Activated B cell treated with CpG ODN at 0.5 μM for 24 hours (primary cell): ENCODE results near the gene STEAP1B. TPM values are rescaled to one million over a fixed set of nuclear protein-coding genes. Genes with fewer than 3 reads are reported as not detected.
"Not testable (repeated sequence)": the region's sequence is repeated elsewhere in the genome, so short reads cannot be mapped to it uniquely, and the experiment has no call there.

Source experiments
- ATAC-seq: fragments of 200-7000 bp; cut with Tn5 transposase; one replicate; pipeline ENCODE4 v1.10.0; 2021; ENCODE audit warnings: low read depth, mild to moderate bottlenecking, moderate library complexity
- CTCF ChIA-PET: fragments of 350-600 bp; sonication (Branson Sonifier 250); formaldehyde crosslinking; loops from one replicate; lab custom pipeline; 2021; ENCODE audit warnings: antibody characterized with exemption; lab: Charles Lee
- POLR2A ChIA-PET: fragments of 350-600 bp; sonication (Branson Sonifier 250); formaldehyde crosslinking; loops from one replicate; lab custom pipeline; 2021; ENCODE audit warnings: antibody characterized with exemption; lab: Charles Lee
- DNase-seq: peaks from one replicate; pipeline ENCODE4 v3.0.0; 2022
- H3K27ac Mint-ChIP-seq: one replicate; pipeline ENCODE4 v1.8.0; 2020; ENCODE audit warnings: mixed read lengths
- H3K27me3 Mint-ChIP-seq: one replicate; pipeline ENCODE4 v1.8.0; 2021; ENCODE audit warnings: mixed read lengths
- H3K36me3 Mint-ChIP-seq: one replicate; pipeline ENCODE4 v1.8.0; 2021; ENCODE audit warnings: low read depth, mixed read lengths
- H3K4me1 Mint-ChIP-seq: one replicate; pipeline ENCODE4 v1.8.0; 2021; ENCODE audit warnings: mixed read lengths
- H3K4me3 Mint-ChIP-seq: one replicate; pipeline ENCODE4 v1.8.0; 2020; ENCODE audit warnings: mild to moderate bottlenecking, mixed read lengths
- H3K9me3 Mint-ChIP-seq: one replicate; pipeline ENCODE4 v1.8.0; 2020; ENCODE audit warnings: mixed read lengths
- intact Hi-C: fragments of 100-400 bp; cut with micrococcal nuclease; formaldehyde crosslinking; loops from one replicate; pipeline ENCODE4 v1.15.1; 2024
- total RNA-seq: library from RNA; stranded (reverse); gene quantifications from 2 replicates; pipeline ENCODE4 v1.2.3, GENCODE V29; 2022
- TF ChIP-seq, protein P1 (sequence below): fragments of 200-600 bp; IDR thresholded peaks from one replicate; pipeline ENCODE4 v1.8.0; 2022; ENCODE audit warnings: antibody characterized with exemption, mild to moderate bottlenecking

Gene STEAP1B
- total RNA-seq, 1 donor from 2014 or later: 117 TPM

DNA sequence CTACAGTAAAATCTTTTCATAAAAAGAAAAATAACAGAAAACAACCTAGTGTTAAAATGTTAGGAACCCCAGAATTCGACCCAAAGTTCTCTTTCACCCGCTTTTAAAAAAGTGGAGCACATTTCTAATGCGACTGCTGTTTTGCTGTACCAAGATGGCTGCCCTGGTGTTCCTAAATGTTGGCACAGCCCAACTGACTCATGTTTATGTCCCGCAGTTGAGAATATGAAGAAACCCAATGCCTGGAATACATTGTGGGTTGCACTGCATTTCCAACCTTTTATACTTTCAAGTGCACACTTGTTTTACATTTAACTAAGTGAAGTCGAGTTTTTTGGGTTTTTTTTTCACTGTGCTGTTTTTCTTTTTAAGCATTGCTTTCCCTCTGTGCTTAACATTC is 944 bp downstream of the STEAP1B start:
- H3K4me3 Mint-ChIP-seq: no peak overlapping the region
- TF ChIP-seq, protein P1, sequence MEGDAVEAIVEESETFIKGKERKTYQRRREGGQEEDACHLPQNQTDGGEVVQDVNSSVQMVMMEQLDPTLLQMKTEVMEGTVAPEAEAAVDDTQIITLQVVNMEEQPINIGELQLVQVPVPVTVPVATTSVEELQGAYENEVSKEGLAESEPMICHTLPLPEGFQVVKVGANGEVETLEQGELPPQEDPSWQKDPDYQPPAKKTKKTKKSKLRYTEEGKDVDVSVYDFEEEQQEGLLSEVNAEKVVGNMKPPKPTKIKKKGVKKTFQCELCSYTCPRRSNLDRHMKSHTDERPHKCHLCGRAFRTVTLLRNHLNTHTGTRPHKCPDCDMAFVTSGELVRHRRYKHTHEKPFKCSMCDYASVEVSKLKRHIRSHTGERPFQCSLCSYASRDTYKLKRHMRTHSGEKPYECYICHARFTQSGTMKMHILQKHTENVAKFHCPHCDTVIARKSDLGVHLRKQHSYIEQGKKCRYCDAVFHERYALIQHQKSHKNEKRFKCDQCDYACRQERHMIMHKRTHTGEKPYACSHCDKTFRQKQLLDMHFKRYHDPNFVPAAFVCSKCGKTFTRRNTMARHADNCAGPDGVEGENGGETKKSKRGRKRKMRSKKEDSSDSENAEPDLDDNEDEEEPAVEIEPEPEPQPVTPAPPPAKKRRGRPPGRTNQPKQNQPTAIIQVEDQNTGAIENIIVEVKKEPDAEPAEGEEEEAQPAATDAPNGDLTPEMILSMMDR: no peak
- peaks cover 7% of the 10 kb centered on the region for H3K27me3 Mint-ChIP-seq
- DNase-seq (no peak), ATAC-seq (no peak)
- intact Hi-C loops: no loop called here
- peaks cover 8% of the 10 kb centered on the region for H3K4me1 Mint-ChIP-seq
- H3K36me3 Mint-ChIP-seq: no peaks in the 10 kb centered on the region
- no peaks in the 10 kb centered on the region for H3K9me3 Mint-ChIP-seq
- ChIA-PET CTCF (no interaction called here), POLR2A (no interaction called here)
- no peak overlapping the region for H3K27ac Mint-ChIP-seq

DNA sequence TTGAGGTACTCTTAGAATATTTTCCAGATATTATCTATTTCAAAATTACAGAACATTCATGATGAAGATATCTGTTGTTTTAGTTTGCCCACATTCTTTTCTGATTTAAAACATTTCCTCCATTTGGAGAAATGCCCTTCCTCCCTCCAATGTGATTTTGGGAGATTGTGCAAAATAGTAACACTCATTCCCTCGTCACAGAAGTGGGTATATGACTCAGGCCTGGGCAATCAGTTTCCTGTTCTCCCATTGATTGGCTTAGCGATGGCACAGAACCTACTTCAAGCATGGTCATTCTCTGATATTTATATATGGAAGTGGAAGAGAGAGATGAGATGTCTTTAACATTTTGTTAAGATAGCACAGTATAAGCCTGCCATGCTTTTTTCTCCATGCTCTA is 3.1 kb downstream of the STEAP1B start:
- intact Hi-C loops, H3K27ac Mint-ChIP-seq, H3K4me1 Mint-ChIP-seq, H3K9me3 Mint-ChIP-seq, H3K4me3 Mint-ChIP-seq, H3K36me3 Mint-ChIP-seq, H3K27me3 Mint-ChIP-seq, CTCF ChIA-PET, ATAC-seq, POLR2A ChIA-PET, DNase-seq: not testable (repeated sequence)

- H3K9me3 Mint-ChIP-seq, H3K4me1 Mint-ChIP-seq, H3K27ac Mint-ChIP-seq, POLR2A ChIA-PET, ATAC-seq, H3K27me3 Mint-ChIP-seq, H3K36me3 Mint-ChIP-seq, DNase-seq, H3K4me3 Mint-ChIP-seq, intact Hi-C loops: not testable (repeated sequence)
- CTCF ChIA-PET: interaction anchor here (0.7 to 1.0 kb wide), 2 partner anchors 390 to 1059 kb away, joined by 3 to 4 read pairs; no protein-coding TSS in a partner anchor
Observed at GRCh38 chr7:22496296-22496888, 3.6 kb downstream of the STEAP1B start.

DNA sequence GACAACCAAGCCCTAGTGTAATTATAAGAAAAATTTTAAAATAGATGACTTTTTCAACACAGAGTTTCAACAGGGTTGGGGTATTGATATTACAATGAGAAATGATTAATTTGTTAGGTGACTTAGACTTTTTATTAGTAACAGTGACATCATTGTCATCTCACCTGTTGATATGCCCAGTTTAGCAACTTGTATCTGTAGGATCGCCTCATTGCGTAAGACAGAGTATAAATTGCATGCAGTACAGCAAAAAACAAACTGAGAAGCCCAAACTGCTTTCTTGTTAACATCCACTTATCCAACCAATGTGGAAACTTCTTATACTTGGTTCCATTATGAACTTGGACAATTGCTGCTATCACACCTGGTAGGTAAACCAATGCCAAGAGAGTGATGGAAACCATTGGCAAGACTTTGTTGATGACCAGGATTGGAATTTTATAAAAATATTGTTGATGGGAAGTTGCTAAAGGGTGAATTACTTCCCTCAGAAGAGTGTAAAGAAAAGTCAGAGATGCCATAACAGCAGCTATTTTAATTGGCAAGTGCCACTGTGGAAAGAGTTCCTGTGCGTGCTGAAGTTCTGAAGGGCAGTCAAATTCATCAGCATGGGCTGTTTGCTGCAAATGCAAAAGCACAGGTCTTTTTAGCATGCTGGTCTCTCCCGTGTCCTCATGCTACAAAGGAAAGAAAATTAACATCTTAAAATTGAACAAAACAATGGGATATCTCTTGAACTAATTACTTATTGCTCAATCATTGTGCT is 6.6 kb downstream of the STEAP1B start:
- DNase-seq, H3K4me3 Mint-ChIP-seq, H3K27me3 Mint-ChIP-seq, intact Hi-C loops, H3K9me3 Mint-ChIP-seq, H3K27ac Mint-ChIP-seq, CTCF ChIA-PET, ATAC-seq, H3K4me1 Mint-ChIP-seq, POLR2A ChIA-PET: not testable (repeated sequence)
- peaks cover 11% of the 10 kb centered on the region for H3K36me3 Mint-ChIP-seq

DNA sequence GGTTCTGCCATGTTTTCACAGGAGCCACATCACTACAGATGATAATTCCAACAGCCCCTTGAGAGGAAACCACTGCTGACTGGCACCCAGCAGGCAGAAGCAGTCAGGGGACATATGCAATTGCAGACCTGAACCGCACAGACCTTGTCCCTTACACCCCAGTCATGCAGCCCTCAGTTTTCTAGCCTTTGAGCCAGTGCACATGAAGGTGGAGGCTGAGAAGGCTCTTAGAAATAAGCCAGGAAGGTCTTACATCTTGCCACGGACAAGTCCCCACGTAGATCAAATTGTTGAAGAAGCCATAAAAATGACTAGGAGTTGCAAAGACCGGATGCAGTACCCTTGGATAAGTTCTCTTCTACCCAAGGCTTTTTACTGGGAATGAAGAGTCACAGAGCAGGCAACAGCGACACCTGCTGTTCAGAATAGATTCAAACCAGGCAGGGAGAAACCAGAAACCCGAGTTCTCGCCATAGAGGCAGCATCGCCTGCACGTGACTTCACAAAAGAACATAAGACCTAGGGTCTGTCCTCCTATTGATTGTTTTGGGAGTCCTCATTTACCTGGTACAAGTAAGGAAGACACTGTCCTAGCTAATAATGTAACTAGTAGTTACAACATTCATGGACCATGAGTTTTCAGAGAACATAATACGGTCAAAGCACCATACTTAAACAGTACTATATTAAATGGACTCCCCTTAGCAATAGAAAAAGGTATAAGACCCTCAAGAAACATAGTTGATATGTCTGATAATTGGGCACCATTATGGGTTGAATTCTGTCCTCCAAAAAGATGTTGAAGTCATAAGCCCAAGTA is 11.1 kb downstream of the STEAP1B start:
- ChIA-PET CTCF (interaction anchor here (1.0 to 2.9 kb wide), 4 partner anchors 375 to 385 kb away, joined by 3 to 43 read pairs (median 4); no protein-coding TSS in a partner anchor), POLR2A (no interaction called here)
- Mint-ChIP-seq H3K27me3 (no peaks in the 10 kb centered on the region), H3K27ac (no peak overlapping the region), H3K9me3 (no peaks in the 10 kb centered on the region), H3K4me1 (peaks cover 3% of the 10 kb centered on the region), H3K36me3 (peaks cover 22% of the 10 kb centered on the region), H3K4me3 (no peak overlapping the region)
- intact Hi-C loops: loop anchor here (1.0 to 2.0 kb wide), 4 partner anchors 11 to 386 kb away; partner anchors contain the start of gene STEAP1B
- DNase-seq: no peak
- ATAC-seq: peak; percentile 70
- TF ChIP-seq, protein P1: peak; percentile 55

- Mint-ChIP-seq H3K27ac (no peak overlapping the region), H3K27me3 (no peaks in the 10 kb centered on the region), H3K4me3 (no peak overlapping the region), H3K4me1 (peaks cover 3% of the 10 kb centered on the region), H3K36me3 (peaks cover 20% of the 10 kb centered on the region), H3K9me3 (no peaks in the 10 kb centered on the region)
- intact Hi-C loops: loop anchor here (2.0 kb wide), 1 partner anchor 191 kb away; no protein-coding TSS in a partner anchor
- ChIA-PET POLR2A (no interaction called here), CTCF (no interaction called here)
- DNase-seq (no peak), ATAC-seq (no peak)
- TF ChIP-seq, protein P1: no peak
Observed at GRCh38 chr7:22487978-22488642, 11.9 kb downstream of the STEAP1B start.
